GM19328 (cell line): ENCODE measurements around the gene SLAMF8.

Experiments
- ATAC-seq: cut with Tn5 transposase; IDR thresholded peaks from one replicate; pipeline ENCODE4 v1.9.1; 2021; ENCODE audit warnings: mild to moderate bottlenecking, moderate library complexity; ENCODE audit not compliant: unreplicated experiment

Gene SLAMF8

GRCh38 chr1:159817276-159818041 lies 9.2 kb upstream of the SLAMF8 start:
- ATAC-seq = no peak

- ATAC-seq = no peak
Observed at GRCh38 chr1:159821171-159821867, 5.4 kb upstream of the SLAMF8 start.

GRCh38 chr1:159823406-159823805 lies 3.3 kb upstream of the SLAMF8 start:
- ATAC-seq = no peak

GRCh38 chr1:159825564-159825963 lies 1.1 kb upstream of the SLAMF8 start:
- no peak for ATAC-seq

GRCh38 chr1:159827102-159827490 lies 423 bp downstream of the SLAMF8 start:
- ATAC-seq = no peak

GRCh38 chr1:159827549-159827948 lies 876 bp downstream of the SLAMF8 start:
- ATAC-seq = no peak

- ATAC-seq = no peak
Observed at GRCh38 chr1:159828176-159828575, 1.5 kb downstream of the SLAMF8 start.

- ATAC-seq = no peak
Observed at GRCh38 chr1:159828581-159829272, 2.1 kb downstream of the SLAMF8 start.

- ATAC-seq = no peak
Observed at GRCh38 chr1:159829273-159829634, 2.6 kb downstream of the SLAMF8 start.

- no peak for ATAC-seq
Observed at GRCh38 chr1:159829822-159830465, 3.3 kb downstream of the SLAMF8 start.

GRCh38 chr1:159830722-159831121 lies 4.0 kb downstream of the SLAMF8 start:
- no peak for ATAC-seq

- no peak for ATAC-seq
Observed at GRCh38 chr1:159831412-159832141, 4.9 kb downstream of the SLAMF8 start.

GRCh38 chr1:159832309-159832708 lies 5.6 kb downstream of the SLAMF8 start:
- ATAC-seq = no peak

GRCh38 chr1:159835356-159835755 lies 8.7 kb downstream of the SLAMF8 start:
- no peak for ATAC-seq

- ATAC-seq = no peak
Observed at GRCh38 chr1:159835862-159836525, 9.3 kb downstream of the SLAMF8 start.

GRCh38 chr1:159838715-159839114 lies 12.0 kb downstream of the SLAMF8 start:
- ATAC-seq = no peak

GRCh38 chr1:159839116-159839849 lies 12.6 kb downstream of the SLAMF8 start:
- no peak for ATAC-seq

GRCh38 chr1:159841749-159842148 lies 15.1 kb downstream of the SLAMF8 start:
- ATAC-seq = no peak

GRCh38 chr1:159843459-159843858 lies 16.8 kb downstream of the SLAMF8 start:
- no peak for ATAC-seq
